Bone marrow (tissue), 2 donors: ENCODE data around the gene OPN1SW.

Source experiments
- DNase-seq, 2 donors: peaks; one replicate each; lab custom pipeline; 2025; lab: John Stamatoyannopoulos, UW

The OPN1SW gene

DNA sequence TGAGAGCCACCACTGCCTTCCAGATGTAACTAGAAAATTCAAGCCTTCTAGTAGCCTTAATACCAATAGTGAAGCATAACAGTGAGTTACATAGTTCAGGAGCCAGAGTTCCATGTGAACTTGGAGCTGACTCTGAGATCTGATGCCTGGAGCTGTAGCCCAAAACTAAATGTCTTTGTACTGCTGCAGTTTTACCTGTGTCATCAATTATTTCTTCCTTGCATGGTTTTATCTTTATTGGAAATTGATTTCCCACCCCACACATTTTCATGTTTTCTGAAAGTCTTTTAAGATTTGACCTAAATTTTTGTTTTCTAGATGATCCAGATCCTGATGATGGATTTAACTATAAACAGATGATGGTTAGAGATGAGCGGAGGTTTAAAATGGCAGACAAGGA, 17.0 kb downstream of the OPN1SW start:
- DNase-seq, result no peak

DNA sequence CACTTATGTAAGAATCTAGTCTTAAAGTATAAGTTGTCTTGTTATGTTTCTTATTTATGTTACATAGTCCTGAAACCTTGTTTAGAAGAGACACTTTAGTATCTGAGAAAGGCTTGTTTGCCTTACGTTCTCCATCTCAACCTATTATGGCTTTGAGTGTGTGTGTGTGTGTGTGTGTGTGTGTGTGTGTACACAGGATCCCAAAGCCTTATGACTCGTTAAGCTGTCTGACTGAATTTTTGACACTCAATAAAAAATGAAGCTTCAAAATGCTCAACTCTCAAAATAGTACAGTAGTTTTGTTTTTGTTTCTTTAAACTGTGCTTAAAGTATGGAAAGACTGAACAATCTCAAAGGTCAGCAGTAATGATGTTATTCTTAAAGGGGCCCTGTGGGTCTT, 18.4 kb downstream of the OPN1SW start:
- DNase-seq, result no peak

DNA sequence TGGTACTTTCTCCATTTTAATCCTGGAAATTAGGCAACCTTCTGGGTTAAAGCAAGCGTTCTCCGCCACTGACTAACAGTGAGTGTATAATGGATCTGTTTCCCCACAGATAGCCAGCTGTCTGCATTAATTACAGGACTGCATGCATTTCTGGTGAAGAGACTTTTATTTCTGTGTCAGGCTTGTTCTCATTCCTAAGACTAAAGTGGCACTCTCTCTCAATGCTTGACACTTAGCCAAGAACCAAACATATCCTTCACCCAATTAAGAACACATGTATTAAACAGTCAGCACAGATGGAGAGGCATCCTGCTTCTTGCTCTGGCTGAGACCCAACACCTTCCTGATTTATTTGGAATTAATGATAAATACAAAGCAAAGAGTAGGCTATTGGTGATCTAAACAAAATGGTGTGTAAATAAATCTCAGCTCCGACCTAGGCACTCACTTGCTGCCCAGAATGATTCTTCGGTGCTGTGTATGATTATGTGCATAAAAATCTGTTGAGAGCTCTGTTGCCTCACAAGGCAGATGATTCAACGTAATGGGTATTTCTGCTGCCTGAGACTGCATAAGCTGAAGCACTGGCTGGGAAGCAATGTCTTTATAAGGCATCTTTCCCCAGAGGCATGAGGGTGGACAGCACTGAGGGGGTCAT, 19.6 kb downstream of the OPN1SW start:
- no peak for DNase-seq

DNA sequence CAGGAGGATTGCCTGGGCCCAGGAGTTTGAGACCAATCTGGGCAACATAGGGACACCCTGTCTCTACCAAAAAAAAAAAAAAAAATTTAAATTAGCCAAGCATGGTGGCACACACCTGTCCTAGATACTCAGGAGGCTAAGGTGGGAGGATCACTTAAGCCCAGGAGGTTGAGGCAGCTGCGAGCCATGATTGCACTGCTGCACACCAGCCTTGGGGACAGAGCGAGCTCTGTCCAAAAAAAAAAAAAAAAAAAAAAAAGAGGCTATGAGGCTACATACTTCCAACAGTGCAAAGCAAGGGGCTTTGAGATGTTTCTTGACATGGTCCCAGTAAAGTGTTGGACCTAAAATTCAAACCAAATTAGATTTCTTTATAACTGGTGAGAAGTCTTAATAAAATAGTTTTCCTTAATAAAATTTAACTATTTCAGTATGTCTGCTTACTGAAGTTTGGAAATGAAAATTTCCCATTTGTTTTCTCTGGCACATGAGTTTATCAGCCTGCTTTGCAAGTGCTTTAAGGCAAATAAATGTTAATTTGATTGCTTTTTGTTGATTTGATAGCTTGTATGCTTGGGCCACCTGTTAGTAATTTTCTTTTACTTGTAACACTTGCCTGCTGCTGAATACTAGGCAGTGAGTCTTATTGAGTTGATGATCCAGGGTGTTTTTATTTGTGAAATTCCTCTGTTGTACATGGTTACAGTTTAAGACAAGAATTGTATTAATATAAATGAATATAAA, 20.3 kb downstream of the OPN1SW start:
- DNase-seq, result no peak

DNA sequence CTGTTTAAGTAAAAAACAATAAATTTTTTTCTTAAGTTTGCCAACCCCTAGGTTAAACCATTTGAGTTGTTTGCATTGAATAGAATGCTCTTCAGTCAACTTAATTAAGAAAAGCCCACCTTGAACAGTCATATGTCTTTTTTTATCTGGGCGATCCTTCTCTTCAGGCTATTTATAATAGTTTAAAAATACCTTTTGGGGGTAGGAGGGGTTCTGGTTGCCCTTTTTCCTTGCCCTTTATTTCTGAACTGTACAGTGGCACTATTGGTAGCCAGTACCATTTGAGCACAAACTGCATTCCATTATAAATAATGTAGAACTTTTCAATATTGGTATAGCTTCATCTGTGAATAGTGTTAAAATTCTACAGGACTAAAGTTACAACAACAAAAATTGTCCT, 23.3 kb downstream of the OPN1SW start:
- no peak for DNase-seq

DNA sequence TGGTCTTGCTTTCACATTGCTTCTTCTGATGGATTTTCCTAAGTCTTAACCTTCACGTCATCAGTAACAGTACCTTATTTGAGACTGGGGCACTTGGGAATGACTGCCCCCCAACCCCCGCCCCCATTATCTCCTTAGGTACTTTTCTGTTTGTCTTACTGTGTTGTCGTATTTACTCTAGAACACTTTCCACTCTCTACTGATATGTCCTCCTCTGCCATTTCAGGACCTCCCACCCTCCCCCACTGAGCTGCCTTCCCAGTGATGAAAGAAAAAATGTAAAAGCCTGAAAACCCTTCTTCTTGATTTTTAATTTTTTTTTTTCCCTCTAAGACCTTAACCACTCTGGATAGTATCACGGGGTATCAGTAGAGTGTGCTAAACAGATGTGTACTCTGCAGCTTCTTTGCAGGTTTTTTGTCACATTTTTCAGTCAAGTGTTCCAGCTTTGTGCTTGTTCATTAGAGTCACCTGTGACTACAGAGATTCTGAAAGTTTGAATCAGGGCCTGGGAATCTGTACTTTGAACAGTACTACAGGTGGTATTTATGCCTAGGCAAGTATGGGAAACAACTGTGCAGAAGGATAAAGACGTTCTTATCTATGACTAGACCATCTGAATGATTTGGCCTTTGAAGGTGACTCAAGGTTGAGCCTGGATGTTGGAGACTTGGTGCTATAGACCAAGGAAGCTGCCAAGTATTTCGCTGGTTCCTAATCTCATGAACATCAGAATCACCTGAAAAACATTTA, 28.1 kb downstream of the OPN1SW start:
- DNase-seq, result no peak

DNA sequence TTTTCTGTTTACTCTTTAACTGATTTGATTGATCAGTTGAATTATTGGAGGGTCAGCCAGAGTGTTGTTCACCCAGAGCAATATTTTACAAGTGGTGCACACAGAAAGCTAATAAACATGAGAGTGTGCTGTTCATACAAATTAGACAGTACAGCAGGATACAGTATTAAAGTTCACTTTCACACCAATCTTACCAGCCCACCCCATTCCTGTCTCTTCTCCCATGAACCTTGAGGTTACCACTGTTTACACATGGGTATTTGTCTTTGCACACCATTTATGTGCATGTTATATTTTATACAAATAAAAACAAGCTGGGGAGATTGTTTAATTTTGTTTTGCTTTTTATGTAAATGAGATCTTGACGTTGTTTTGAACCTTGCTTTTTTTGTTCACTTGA, 29.9 kb downstream of the OPN1SW start:
- DNase-seq, result no peak

DNA sequence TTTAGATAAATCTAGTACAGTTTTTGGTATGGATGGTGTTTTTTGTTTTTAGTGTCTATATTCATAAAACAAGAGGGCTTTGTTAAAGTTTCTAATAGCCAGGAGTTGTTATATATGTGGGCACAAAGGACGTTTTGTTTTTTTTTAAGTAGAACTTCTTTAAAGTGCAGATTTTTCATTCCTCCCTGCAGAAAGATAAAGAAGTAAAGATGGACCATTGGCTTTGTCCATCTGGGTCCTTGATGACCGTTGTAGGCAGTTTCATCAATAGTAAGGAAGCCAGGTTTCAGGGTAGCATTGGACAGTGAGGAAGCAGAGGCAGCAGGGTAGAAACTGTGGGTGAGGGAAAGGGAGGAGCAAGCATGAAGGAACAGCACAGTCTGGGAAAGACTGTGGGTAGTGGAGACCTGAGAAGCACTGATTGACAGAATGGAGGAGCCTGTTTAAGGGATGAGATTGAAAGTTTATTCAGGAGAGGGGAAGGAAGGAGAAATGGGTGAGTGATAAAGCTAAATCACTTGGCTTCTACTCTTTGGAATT, 31.2 kb downstream of the OPN1SW start:
- no peak for DNase-seq

DNA sequence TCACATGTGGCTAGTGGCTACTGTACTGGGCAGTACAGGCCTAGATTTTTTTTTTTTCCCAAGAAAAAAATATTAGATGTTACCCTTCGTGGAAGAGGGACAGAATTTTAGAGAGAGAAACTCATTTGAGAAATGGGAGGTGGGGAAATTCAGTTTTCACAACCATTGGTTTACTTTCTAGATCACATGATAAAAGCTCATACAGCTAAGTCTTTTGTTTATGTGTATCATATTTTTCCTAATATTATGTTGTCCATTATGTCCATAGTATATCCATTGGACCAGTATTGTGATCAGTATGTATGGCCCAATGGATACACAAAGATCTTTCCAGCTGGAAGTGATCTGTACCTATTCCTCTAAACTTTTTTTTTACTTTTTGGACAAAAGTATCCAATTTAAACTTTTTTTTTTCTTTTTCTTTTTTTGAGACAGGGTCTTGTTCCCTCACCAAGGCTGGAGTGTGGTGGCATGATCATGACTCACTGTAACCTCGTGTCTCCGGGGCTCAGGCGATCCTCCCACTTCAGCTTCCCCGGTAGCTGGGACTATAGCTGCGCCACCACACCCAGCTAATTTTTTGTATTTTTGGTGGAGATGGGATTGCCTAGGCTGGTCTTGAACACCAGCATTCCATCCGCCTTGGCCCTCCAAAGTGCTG, 32.4 kb downstream of the OPN1SW start:
- DNase-seq, result no peak

DNA sequence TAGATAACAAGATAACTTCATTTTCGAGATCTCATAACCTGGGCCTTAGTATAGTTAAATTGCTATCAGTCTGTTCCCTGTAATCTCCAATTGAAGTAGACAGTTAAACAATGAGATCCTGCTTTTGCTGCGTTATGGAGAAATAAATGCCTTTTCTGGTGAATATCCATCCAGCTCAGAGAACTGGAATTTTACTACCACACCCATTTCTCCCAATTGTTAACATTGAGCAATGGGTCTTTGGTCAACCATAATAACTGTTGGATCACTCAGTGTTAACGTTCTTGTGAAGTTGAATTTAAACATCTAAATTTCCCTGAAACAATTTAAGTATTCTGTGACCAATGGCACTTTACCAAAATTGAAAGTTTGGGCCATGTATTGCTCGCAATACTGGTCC, 33.4 kb downstream of the OPN1SW start:
- no peak for DNase-seq

DNA sequence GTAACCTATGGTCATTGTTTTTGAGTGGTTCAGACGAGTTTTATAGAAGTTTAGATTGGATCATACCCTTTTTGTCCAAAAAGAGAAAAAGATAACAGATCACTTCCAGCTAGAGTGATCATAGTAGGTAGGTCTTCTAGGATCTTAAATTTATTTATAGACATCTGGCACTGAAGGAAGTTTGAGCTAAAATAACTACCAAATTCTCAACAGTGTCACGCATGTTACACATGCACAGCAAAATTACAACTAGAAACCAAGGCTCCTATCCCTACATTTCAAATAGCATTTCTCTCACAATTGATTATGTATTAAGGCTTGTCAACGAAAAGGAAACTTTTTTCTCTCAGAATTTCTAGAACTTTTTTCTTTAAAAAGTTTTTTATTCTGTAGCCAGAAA, 34.1 kb downstream of the OPN1SW start:
- no peak for DNase-seq

DNA sequence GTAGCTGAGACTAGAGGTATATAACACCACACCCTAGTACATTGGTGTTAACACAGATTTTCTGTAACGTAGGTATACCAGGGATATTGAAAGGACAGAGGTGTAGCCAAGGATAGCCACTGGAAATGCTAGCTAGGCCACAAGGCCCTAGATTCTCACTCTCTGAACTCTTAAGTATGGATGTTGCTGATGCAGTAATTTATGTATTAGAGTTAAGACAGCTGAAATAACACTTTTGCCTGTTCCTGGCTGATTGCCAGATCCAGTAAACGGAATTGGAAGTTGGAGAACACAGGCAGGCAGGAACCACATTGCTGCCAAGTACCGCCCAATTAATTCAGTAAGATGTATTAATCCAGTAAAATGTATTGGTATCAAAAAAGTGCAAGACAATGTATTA, 34.6 kb downstream of the OPN1SW start:
- no peak for DNase-seq

DNA sequence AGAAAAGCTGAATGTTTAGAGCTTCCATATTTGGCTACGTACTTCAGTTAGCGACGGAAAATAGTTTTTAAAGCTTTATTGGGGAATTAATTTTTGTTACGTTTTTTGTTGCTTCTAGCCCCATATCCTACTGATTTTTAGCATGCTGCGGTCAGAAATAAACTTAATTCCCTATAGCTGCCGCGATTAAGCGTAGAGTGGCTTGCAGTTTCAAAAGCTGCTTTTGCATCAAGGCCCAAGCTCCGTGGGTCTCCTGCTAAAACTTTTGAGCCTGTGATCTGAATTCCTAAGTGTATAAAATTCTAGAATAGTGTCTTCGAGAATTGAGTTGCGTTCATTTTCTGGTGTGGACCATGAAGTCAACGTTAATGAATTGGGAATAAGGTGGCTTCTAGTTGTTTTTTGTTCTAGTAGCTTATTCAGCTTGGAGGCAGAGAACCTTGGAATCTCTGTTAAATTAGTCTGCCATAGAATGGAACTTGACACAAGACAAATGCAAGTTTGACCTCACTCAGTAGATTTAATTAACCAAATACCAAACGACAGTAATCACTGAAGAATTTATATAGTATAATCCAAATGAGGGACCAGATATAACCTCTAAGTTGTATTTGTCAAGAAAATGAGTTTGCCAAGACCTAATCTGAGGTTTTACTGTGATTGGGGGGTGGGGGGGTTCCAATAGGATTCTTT, 35.5 kb downstream of the OPN1SW start:
- DNase-seq, result no peak

DNA sequence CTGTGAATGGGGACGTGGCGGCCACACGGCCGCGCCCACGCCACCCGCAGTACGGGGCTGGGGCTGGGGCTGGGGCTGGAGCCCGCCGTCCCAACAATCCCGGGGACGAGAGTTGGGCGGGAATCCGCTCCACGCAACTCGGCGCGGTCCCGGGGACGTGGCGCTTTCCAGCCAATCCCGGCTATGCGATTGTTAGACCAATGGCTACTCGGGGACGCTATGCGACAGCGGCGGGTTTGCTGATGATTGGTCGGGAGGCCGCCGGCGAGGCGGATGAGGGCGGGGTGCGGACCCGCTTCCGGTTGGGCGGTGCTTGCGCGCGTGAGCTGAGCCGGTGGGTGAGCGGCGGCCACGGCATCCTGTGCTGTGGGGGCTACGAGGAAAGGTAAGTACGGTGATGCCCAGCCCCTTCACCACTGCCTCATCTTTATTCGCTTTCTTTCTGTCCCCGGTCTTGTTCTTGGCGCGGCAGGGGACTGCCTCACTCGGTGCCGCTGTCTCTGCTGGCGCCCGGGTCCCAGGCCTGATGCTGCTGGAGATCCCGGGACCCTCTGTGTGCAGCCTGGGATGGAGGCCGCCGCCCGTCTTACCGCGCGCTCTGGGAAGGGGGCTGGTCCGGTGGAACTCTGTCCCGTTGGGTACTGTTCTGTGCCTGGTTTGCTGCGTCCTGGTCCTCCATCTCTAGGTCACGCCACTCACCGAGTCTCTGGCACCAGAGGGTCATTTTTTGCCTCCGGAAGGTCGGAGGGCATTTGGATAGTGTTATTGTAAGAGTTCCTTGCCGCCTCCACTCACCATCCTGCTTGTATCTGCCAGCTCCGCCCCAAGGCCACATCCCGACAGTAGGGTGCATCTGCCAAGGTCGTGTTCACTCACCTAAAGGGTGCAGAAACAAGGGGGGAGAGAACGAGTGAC, 36.3 kb downstream of the OPN1SW start, which contains the start of gene CALU:
TSS of gene CALU (plus strand) at position 312 of the 915 bp plus-strand sequence. CDS start 9,225 bp downstream, outside the sequence.
- DNase-seq, result peak; percentile 70 to 83

DNA sequence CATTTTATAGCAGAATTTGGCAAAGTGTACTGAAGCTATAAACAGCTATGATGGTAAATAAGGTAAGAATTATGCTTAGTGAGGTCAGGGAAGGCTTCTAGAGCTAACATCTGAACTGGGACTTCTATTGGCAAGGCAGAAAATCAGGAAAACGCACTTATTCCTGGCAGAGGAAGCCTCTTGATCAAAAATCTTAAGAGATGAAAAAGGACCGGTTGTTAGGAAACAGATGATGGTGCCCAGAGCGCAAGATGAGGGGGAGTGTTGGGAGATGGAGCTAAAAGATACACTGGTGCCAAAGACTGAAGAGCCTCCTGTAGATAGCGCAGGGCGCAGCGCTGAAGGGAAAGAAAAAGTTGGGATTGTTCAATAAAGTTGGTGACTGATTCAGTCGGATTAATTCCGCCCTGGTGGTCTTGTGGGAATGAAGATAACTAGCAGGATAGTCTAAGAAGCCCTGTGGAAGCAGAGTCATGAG, 37.0 kb downstream of the OPN1SW start:
- peak in 1 of 2 donors; percentile 47 for DNase-seq

DNA sequence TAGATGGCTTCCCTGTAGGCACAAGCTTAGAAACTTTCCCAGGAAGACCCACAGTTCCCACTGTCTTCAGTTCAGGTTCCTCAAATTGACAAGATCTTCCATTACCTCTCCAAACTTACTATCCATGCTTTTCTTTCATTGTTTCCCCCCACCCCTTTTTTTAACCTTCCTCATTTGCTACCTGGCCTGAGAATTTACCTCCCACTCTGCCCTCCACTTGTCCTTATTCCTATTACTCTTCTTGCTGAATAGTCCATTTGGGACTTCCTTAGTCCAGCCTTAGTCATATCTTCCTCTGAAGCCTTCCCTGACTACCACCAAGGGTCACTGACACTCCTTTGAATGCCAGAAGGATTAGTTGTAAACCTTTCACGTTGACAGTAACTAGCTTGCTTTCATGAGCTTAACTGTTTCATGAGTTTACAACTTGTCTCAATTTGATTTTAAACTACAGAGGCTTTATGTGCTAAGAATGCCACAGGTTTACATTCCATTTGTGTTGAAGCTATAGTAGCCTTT, 37.7 kb downstream of the OPN1SW start:
- no peak for DNase-seq

DNA sequence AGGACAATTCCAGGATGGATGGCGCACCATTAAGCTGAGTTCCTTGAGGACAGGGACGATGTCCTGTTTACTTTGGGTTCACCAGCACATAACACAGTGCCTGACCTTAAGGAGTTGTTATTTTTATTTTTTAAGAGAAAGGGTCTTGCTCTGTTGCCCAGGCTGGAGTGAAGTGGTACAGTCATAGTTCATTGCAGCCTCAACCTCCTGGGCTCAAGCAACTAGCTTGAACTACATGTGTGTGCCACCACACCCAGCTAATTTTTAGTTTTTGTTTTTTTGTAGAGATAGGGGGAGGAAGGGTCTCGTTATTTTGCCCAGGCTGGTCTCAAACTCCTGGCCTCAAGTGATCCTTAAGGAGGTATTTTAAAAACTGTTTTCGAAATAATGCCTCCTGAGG, 38.2 kb downstream of the OPN1SW start:
- DNase-seq, result no peak

DNA sequence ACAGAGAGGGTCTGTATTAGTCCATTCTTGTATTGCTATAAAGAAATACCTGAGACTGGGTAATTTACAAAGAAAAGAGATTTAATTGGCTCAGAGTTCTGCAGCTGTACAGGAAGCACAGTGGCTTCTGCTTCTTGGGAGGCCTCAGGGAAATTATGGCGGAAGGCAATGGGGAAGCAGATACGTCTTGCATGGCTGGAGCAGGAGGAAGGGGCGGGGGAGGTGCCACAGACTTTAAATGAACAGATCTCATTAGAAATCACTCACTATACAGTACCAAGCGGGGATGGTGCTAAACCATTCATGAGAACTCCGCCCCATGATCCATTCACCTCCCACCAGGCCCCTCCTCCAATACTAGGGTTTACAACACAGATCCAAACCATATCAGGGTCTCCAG, 40.2 kb downstream of the OPN1SW start:
- peak in 1 of 2 donors; percentile 53 for DNase-seq

DNA sequence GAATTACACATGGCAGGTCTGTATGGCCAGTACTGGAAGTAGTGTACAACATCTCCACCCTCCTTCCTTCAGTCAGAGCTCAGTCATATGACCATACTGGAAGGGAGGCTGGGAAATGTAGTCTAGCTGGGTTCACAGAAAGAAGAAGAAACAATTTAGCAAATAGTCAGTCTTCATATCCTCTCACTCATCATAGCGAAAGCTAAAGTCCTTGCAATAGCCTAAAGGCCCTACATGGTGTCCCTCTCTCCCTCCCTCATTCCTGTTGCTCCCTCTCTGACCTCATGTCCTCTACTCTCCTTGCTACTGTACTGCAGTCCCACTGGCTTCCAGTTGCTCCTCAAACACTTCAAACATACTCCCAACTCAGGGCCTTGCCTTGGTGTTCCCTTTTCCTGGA, 40.7 kb downstream of the OPN1SW start:
- DNase-seq, result no peak

DNA sequence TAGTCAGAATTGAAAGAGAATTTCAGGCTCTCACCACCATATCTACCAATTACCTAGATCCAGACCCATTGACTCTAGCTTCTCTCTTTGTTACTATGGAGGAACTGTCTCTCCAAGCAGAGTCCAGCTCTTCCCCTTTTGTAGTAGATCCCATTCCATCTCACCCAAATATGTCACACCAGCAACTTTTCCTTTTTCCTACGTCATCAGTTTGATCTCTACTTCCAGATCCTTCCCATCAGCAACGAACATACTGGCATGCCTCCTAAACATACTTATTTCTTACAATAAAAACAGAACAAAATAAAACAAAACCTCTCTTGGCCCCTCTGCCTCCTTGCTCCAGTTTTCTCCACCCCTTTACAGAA, 42.3 kb downstream of the OPN1SW start:
- DNase-seq, result no peak
